Astrocyte (in vitro differentiated cells and primary cell): Measurements from ENCODE around the gene PCDHA1. TPM values are rescaled to one million over a fixed set of nuclear protein-coding genes. Genes with fewer than 3 reads are reported as not detected.

Source experiments
- DNase-seq: peaks from one replicate; pipeline ENCODE4 v3.0.0-alpha.2; 2010; ENCODE audit warnings: low read depth
- FAIRE-seq: peaks from 2 replicates; lab custom pipeline; 2011; peaks lifted over from hg19 to GRCh38; lab: Jason Lieb, UNC
- H2AFZ ChIP-seq: 2 replicates; pipeline ENCODE4 v1.6.0; 2012; ENCODE audit warnings: low read depth, low read length, inconsistent platforms
- H3K27ac ChIP-seq: 2 replicates; pipeline ENCODE4 v1.5.1; 2011; ENCODE audit warnings: low read depth, low read length, inconsistent platforms
- H3K27me3 ChIP-seq: 2 replicates; pipeline ENCODE4 v1.6.0; 2011; ENCODE audit warnings: low read length, inconsistent platforms; ENCODE audit not compliant: insufficient read depth
- H3K36me3 ChIP-seq: 2 replicates; pipeline ENCODE4 v1.5.1; 2011; ENCODE audit warnings: low read length, inconsistent platforms; ENCODE audit not compliant: insufficient read depth
- H3K4me1 ChIP-seq: 2 replicates; pipeline ENCODE4 v1.5.1; 2011; ENCODE audit warnings: low read length, inconsistent platforms; ENCODE audit not compliant: insufficient read depth
- H3K4me2 ChIP-seq: 2 replicates; pipeline ENCODE4 v1.6.0; 2012; ENCODE audit warnings: low read length, inconsistent platforms
- H3K4me3 ChIP-seq: 2 replicates; pipeline ENCODE4 v1.5.1; 2011; ENCODE audit warnings: low read depth, mild to moderate bottlenecking, low read length, inconsistent platforms; ENCODE audit not compliant: insufficient read depth
- H3K79me2 ChIP-seq: 2 replicates; pipeline ENCODE4 v1.6.0; 2012; ENCODE audit warnings: mild to moderate bottlenecking, low read length, inconsistent platforms; ENCODE audit not compliant: insufficient read depth
- H3K9ac ChIP-seq: 2 replicates; pipeline ENCODE4 v1.6.0; 2012; ENCODE audit warnings: mild to moderate bottlenecking, low read length, inconsistent platforms
- H3K9me3 ChIP-seq: 2 replicates; pipeline ENCODE4 v1.5.1; 2012; ENCODE audit warnings: low read depth, mild to moderate bottlenecking, low read length, inconsistent platforms; ENCODE audit not compliant: insufficient read depth
- H4K20me1 ChIP-seq: 2 replicates; pipeline ENCODE4 v1.6.0; 2012; ENCODE audit warnings: low read length, inconsistent platforms; ENCODE audit not compliant: insufficient read depth
- H3K27ac Mint-ChIP-seq: one replicate; pipeline ENCODE4 v1.8.0; 2021; ENCODE audit warnings: mild to moderate bottlenecking, mixed read lengths; ENCODE audit not compliant: unreplicated experiment
- H3K27me3 Mint-ChIP-seq: one replicate; pipeline ENCODE4 v1.8.0; 2021; ENCODE audit warnings: low read depth, mixed read lengths; ENCODE audit not compliant: unreplicated experiment
- H3K36me3 Mint-ChIP-seq: one replicate; pipeline ENCODE4 v1.8.0; 2021; ENCODE audit warnings: low read depth, mixed read lengths; ENCODE audit not compliant: unreplicated experiment
- H3K4me1 Mint-ChIP-seq: one replicate; pipeline ENCODE4 v1.8.0; 2021; ENCODE audit warnings: low read depth, mixed read lengths; ENCODE audit not compliant: unreplicated experiment
- H3K4me3 Mint-ChIP-seq: one replicate; pipeline ENCODE4 v1.8.0; 2021; ENCODE audit warnings: mild to moderate bottlenecking, moderate library complexity, mixed read lengths; ENCODE audit not compliant: unreplicated experiment
- H3K9me3 Mint-ChIP-seq: one replicate; pipeline ENCODE4 v1.8.0; 2021; ENCODE audit warnings: mild to moderate bottlenecking, mixed read lengths; ENCODE audit not compliant: unreplicated experiment
- CTCF ChIP-seq: IDR thresholded peaks from 2 replicates; pipeline ENCODE4 v1.5.1; 2011; ENCODE audit warnings: low read depth, mild to moderate bottlenecking, inconsistent platforms, low read length, moderate library complexity; ENCODE audit not compliant: insufficient read depth
- EZH2 ChIP-seq: IDR thresholded peaks from 2 replicates; pipeline ENCODE4 v1.6.1; 2012; ENCODE audit warnings: mild to moderate bottlenecking, low read length, inconsistent platforms; ENCODE audit not compliant: insufficient read depth
- total RNA-seq: library from RNA; stranded (reverse); gene quantifications from 2 replicates; pipeline ENCODE4 v1.2.1, GENCODE V29; 2021

The PCDHA1 gene
- total RNA-seq, 1 donor from 2014 or later = not detected

DNA sequence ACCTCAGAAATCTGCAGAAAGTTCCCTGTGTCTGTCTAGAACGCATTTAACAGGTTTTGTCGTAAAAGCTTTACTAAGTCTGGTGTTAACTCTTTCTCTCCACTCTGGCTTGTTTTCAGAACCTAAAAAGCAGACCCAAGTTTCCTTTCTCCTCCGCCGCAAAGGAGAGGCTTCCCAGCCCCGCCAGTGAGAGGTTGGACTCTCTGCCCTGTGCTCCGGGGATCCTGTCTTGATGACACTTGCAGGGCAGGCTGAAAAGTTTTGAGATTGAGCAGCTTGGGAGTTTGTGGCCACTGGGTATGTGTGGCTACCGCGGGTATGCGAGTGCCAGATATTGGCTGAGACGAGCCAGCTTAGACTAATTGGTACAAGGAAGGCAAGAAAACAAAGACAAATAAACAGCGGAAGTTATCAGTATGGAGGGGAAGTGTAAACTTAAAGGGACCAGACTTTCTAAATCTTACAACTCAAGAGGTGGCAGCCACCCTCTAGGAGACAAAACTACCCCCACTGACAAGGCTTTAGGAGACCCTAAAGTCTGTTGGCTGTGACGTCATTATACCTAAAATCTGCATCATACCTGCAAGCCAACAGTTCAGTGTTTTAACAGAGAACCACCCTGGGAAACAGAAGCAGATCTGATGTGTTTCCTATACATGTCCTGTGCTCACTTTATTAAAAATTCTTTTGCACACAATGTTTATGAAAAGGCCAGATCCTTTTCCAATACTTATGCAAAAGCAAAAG is 224.3 kb downstream of the PCDHA1 start:
- H3K27me3 Mint-ChIP-seq = no peaks in the 10 kb centered on the region
- H3K9ac ChIP-seq = no peak overlapping the region
- DNase-seq (no peak), FAIRE-seq (no peak)
- peaks cover 7% of the 10 kb centered on the region for H3K36me3 Mint-ChIP-seq
- H3K27ac ChIP-seq = no peak overlapping the region
- no peaks in the 10 kb centered on the region for H4K20me1 ChIP-seq
- peaks cover 2% of the 10 kb centered on the region for H3K9me3 Mint-ChIP-seq
- H3K36me3 ChIP-seq = no peaks in the 10 kb centered on the region
- H3K9me3 ChIP-seq = no peaks in the 10 kb centered on the region
- H3K27ac Mint-ChIP-seq = no peak overlapping the region
- TF ChIP-seq EZH2 (no peak), CTCF (no peak)
- no peak overlapping the region for H3K4me2 ChIP-seq
- no peaks in the 10 kb centered on the region for H3K4me1 ChIP-seq
- H3K4me1 Mint-ChIP-seq = no peaks in the 10 kb centered on the region
- H3K79me2 ChIP-seq = no peaks in the 10 kb centered on the region
- H2AFZ ChIP-seq = no peak overlapping the region
- H3K4me3 Mint-ChIP-seq = no peak overlapping the region
- no peak overlapping the region for H3K4me3 ChIP-seq
- no peaks in the 10 kb centered on the region for H3K27me3 ChIP-seq

DNA sequence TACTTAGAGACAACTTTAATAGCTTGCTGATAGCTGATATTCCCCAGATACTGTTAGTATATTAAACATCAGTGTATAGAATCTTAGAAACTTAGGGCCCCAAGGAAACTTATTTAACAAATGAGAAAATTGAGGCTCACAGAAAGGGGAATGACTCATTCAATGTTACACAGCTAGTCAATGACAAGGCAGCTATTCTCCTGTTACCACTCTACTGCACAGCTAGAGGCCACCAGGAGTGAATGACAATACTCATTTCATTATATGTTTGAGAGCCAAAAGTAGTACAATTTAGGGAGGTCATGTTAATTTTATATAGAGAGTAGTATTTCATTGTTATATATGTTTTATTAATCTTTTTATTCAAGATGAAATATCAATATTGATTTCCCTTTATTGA is 232.0 kb downstream of the PCDHA1 start:
- no peaks in the 10 kb centered on the region for H3K9me3 ChIP-seq
- Mint-ChIP-seq H3K36me3 (no peaks in the 10 kb centered on the region), H3K4me1 (no peaks in the 10 kb centered on the region), H3K27ac (no peak overlapping the region), H3K9me3 (no peaks in the 10 kb centered on the region), H3K4me3 (no peak overlapping the region), H3K27me3 (no peaks in the 10 kb centered on the region)
- FAIRE-seq (no peak), DNase-seq (no peak)
- no peaks in the 10 kb centered on the region for H3K27me3 ChIP-seq
- H4K20me1 ChIP-seq = no peaks in the 10 kb centered on the region
- no peaks in the 10 kb centered on the region for H3K4me1 ChIP-seq
- no peak for TF ChIP-seq EZH2
- TF ChIP-seq CTCF = no peak
- H2AFZ ChIP-seq = no peak overlapping the region
- H3K79me2 ChIP-seq = no peaks in the 10 kb centered on the region
- no peak overlapping the region for H3K4me3 ChIP-seq
- no peak overlapping the region for H3K27ac ChIP-seq
- H3K9ac ChIP-seq = no peak overlapping the region
- H3K36me3 ChIP-seq = no peaks in the 10 kb centered on the region
- H3K4me2 ChIP-seq = no peak overlapping the region

DNA sequence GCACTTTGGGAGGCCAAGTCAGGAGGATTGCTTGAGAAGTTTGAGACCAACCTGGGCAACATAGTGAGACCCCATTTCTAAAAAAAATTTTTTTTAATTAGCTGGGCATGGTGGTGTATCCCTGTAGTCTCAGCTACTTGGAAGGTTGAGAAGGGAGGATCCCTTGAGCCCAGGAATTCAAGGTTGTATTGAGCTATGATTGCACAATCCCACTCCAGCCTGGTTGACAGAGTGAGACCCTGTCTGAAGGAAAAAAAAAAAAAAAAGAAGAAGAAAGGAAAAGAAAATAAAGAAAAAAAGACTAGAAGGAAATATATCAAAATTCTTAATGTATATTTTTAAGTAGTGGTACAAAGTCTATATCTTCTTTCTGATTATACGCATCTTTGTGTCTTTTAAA is 236.4 kb downstream of the PCDHA1 start:
- no peak for FAIRE-seq
- no peak overlapping the region for H3K4me3 ChIP-seq
- no peak overlapping the region for H3K27ac Mint-ChIP-seq

More for the DNA sequence above, 236.4 kb downstream of the PCDHA1 start:
- Mint-ChIP-seq H3K9me3 (no peaks in the 10 kb centered on the region), H3K4me3 (no peak overlapping the region), H3K36me3 (no peaks in the 10 kb centered on the region), H3K4me1 (no peaks in the 10 kb centered on the region), H3K27me3 (no peaks in the 10 kb centered on the region)
- H2AFZ ChIP-seq = no peak overlapping the region
- no peak overlapping the region for H3K27ac ChIP-seq
- H3K36me3 ChIP-seq = no peaks in the 10 kb centered on the region
- H3K9me3 ChIP-seq = no peaks in the 10 kb centered on the region
- H3K4me1 ChIP-seq = no peaks in the 10 kb centered on the region
- no peak for TF ChIP-seq CTCF
- no peak for TF ChIP-seq EZH2
- no peak overlapping the region for H3K9ac ChIP-seq
- no peaks in the 10 kb centered on the region for H4K20me1 ChIP-seq
- no peaks in the 10 kb centered on the region for H3K79me2 ChIP-seq
- no peak overlapping the region for H3K4me2 ChIP-seq
- H3K27me3 ChIP-seq = no peaks in the 10 kb centered on the region
- no peak for DNase-seq
